HG03066 (cell line): Measurements from ENCODE around the gene SNED1.

Source experiments
- ATAC-seq: cut with Tn5 transposase; IDR thresholded peaks from one replicate; pipeline ENCODE4 v1.9.1; 2021; ENCODE audit warnings: low read depth; ENCODE audit not compliant: unreplicated experiment

SNED1 gene

DNA sequence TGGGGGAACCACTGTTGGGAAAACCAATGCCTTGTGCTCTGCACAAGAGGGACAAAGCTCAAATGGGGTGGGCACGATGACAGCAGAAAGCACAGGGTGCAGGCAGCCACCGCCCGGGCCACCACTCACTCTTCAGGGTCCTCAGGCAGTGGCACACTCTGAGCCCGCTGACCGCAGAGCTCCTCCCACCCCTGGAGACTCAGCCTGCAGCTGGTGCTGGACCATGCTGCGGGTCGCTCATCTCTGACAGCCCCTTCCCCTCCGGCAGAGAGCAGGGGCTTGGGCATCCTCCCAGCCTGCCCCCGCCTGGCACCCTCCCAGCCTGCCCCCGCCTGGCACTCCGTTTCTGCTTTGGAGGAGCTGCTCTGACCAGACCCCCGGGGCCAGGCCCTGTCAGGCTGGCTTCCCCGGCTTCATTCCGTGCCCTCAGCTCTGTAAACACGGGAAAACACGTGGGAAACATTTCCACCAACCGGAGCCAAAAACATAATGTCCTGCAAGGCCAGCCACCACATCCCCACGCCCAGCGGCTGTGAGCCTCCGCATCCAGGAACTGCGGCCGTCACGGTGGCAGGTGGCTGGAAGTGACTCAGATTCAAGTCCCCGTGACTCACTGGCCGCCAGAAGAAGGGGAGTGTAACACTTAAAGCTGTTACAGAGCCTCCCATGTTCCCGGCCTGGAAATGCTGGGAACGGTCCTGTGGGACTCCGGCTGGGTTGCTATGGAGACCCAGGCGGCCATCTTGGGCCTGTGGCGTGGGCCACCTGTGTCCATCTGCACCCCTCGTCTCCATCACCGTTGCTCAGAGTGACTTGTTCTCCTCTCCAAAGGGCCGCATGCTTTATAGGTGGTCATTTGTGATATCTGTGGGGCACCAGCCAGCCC is 6.8 kb upstream of the SNED1 start:
- no peak for ATAC-seq

DNA sequence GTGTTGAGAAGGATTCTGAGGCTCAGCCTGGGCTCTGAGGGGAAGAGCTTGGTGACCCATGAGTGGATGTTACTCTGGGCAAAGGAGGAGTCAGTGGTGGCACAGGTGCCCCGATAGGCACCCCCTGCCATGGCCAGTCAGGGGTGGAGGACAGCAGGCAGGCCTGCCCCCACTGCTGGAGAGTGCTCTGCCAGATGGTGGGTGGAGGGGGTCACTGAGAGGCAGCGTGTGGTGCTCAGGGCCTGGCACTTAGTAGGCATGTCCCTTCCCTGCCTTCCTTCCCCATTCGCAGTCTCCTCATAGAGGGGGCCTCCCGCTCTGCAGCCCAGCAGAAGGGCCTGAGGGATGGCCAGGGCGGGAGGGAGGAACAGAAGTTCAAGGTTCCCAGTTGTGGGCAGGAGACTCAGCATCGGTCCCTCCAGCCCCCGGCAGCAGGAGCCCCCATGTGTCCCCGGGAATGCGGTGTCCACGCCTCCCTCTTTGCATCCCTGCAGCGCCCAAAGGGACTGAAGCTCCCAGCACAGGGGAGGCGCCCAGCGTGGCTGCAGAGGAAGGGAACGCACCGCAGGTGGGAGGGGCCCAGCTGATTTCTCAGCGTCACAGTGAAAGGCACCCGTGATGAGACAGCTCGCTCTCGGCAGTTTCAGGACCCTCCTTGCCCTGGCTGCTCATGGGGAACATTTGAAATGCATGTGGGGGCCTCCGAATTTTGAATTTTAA is 5.7 kb upstream of the SNED1 start:
- ATAC-seq: no peak

DNA sequence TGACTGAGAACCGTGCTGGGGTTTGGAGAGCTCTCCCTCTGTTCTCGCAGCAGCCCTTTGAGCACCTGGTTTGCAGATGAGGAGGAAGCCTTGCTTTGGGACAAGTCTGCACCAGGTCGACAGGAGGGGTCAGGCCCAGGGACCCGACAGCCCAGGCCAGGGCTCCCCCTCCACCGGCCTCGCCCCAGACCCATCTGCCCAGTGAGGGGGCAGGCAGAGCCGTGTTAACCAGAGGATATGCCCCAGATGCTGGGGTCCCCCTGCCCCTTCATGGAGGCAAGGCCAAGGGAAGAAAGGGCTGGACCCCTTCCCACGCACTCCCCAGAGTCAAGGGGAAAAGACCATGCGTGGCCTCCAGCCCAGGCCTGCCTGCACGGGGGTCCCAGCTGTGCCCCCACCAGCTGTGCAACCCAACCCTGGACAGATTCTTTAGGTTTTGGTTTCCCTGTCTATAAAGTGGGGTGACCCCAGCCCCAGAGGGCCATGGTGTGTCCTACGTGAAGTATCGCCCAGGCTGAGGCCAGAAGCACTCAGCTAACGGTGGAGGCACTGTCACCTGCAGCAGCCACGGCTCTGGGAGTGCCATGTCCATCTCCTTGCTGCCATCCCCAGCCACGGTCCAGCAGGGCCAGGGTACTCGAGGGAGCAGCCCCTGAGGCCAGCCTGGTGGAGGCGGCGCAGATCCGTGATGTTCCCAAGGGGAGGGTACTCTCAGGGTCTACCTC is 4.8 kb upstream of the SNED1 start:
- ATAC-seq: no peak

DNA sequence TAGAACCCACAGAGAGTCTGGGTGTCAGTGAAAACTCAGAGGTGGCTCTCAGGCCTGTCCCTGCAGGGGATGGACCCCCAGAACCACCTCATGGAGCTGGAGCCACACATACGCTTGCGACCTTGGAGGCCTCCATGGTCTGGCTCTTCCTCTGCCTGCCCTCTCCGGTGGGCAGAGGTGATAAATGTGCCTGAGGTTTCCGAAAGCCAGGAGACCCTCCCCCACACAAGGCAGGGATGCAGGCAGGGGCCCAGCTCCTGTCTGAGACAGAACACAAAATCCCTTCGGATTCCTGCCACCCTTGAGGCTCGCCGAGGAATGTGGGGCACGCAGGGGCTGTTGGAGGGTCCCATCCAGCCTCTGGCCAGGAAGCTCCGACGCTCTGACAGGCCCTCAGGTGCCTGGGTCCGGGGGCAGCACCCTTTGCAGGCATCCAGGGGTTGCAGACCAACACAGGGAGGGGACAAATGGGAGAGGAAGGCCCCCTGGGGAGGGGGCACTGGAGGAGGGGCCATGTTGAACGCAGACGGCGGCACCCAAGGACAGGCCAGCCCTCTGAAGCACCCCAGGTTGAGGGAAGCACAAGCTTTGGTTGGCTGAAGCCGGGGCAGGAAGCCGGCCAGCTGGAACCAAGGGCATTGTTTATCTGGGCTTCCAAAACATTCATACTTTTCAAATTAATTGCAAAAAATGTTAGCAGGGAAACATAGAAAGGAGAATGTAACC is 4.1 kb upstream of the SNED1 start:
- no peak for ATAC-seq

DNA sequence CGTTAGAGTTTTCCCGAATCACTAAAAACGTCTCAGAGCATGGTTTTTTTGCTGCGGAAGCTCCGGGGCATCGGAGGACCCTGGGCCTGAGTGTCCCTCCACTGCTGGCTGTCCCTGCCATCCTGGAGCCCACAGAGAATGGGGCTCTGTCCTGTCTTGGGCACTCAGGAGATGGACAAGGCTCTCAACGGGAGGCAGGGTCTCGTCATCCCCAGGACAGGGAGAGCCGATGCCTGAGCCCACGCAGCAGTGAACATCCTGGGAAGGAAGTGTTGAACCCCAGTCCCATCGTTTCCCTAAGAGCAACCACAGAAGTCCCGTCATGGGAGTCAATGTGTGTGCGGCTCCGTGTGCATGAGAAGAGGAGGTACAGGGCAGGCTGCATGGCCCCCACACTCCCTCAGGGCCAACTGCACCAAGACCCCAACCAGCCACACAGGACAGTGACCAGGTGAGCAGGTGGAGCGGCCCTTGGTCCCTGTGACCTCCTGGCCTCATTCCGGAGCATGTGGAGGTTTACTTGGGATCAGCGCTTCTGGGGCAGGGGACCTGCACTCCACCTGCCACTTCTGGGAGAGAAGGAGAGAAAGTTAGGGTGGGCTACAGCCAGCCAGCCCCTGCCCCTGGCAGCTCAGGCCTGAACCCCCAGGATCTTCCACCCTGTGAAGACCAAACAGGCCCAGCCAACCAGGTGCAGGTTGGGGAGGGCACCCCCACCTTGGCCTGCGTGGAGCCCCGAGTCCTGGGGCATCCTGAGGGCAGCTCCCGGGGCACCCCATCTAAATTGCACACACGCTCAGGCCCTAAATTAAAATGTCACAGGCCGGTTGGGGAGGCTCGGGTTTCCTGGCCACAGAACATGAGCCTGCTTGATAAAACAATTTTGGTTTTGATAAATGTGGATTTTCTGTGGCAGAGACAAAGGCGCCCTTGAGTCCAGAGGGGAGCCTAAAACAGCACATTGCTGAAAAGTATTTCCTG is 3.1 kb upstream of the SNED1 start:
- ATAC-seq: no peak

DNA sequence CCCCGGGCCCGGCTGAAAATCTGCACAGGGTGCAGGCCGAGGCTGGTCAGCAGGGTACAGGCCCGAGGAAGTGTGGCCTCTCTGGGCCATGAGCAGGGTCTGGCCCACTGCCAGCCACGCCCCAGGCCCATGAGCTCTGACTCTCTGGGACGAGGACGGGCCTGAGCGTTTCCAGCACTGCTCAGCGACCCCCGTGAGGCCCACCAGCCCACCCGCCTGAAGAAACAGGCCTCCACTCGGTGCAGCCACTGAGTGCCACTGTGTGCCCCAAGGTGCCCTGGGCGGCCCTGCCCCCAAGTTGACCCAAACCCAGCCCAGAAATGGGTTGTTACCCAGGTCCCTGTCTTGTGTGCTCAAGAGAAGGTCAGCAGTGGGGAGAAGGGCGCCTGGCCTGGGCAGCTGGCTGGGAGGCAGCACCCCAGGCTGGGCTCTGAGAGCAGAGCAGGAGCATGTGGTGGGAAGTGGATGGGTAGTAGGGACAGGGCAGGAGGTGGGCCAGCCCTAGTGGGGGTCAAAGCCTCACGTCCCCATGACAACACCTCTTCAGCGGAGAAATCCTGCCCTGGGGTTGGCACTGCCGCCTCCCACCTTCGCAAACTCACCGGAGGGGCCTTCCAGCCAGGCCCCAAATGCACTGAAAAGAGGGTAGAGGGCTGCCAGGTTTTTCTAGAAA is 2.1 kb upstream of the SNED1 start:
- ATAC-seq: no peak

DNA sequence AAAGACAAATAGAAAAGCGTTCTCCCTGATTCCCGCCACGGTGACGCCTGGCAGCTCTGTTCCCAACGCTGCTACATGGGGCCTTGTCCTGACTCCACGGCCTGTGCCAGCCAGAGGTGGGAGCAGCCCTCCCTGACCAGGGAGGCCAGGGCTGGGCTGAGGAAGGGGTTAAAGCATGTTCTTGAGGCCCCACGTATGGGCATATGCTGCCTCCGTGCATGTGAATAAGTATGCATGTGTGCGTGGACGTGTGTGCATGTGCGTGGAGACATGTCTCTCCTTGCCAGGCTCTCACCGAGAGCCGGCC is 1.6 kb upstream of the SNED1 start:
- ATAC-seq: no peak

DNA sequence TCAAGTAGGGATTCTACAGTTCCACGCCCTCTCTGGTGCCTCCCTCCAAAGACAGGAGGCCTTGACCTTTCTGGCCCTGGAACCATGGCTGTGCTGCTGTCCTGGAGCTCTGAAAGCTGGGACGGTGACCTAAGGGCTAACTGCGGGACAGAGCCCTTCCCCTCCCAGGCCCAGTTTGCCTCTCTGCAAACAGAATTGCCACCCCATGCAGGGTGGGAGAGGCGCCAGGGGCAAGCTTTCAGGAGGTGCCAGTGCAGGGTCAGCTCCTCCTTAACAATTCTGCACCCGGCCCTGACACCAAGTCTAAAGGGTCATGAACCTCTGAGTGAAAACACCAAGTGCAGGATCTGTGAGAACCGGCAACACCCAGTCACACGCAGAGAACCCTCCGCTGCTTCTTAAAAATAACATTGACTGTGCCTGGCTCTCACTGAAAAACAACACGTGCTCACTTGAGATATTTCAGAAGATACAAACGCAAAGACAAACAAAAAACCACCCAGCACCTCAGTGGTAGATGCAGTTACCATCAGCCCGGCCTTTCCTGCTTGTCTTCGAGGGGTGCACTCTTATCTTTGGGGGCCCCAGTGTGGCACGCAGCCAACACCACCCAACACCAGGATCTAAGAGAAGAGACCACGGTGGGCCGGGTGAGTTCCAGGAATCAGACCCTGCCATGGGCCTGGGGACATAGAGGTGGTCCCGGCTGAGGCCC is 1.1 kb upstream of the SNED1 start:
- no peak for ATAC-seq

DNA sequence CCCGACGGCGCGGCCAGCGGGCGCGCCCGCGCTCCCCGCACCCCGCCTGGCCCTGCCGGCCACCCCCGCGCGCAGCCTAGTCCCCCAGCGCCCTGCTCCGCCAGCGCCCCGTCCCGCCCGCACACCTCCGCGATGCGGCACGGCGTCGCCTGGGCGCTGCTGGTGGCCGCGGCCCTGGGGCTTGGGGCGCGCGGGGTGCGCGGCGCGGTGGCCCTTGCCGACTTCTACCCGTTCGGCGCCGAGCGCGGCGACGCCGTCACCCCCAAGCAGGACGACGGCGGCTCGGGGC is 232 bp downstream of the SNED1 start:
- ATAC-seq: no peak

DNA sequence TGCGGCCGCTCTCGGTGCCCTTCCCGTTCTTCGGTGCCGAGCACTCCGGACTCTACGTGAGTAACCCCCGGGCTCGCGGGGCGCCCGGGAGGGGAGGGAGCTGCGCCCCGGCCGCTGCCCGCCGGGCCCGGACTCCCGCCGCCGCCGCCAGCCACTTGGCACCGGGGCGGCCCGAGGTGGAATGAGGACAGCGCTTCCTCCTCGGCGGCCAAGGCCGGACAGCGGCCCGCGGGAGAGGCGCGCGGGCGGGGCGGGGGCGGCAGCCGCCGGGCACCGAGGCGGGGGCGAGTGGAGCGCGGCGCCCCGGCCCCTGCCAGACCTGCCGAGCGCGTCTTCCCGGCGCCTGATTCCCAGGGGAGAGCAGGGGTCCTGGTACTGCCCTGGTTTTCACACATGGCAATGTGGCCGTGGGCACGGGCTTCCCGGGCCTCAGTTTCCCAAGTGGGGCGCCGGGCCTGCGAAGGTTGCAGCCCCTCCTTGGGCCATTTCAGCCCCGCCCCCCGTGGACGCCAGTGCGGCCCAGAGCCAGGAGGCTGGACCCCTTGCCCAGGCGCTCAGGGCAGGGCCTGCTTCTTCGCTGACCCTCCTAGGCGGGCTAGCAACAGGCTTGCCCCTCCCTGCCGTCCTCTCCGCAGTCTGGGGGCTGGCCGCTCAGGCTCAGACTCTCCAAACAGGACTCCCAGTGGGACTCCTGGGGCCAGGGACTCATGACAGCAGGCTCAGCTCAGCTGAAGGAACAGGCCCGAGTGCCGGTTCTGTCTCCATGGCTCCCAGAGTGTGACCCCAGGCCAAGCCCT is 775 bp downstream of the SNED1 start:
- no peak for ATAC-seq

DNA sequence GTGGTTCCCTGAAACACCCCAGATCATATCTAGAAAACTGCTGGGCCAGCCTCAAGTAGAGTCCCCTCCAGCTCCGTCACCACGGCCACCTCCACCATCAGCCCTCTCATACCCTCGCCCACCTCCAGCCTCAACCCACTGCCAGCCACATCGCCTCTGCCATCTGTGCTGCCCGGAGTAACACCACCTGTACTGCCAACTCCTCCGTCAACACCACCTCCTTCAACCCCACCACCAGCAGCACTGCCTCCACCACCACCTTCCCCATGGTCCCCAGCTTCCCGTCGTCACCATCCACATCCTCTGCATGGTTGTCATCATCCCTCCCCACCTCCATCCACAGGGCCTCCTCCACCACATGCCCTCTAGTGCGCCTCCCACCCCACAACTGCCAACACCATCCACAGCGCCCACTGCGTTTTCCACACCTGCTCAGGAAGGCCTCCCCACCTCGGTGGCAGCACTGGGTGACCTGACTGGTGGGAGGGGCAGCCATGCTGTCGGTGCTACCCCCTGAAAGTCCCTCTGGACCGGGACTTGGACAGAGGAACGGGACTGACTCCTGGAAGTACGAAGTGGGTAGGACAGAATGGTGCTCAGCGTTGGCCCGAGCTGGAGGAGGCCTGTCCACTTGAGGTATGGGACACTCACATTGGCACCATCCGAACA is 1.6 kb downstream of the SNED1 start:
- no peak for ATAC-seq

DNA sequence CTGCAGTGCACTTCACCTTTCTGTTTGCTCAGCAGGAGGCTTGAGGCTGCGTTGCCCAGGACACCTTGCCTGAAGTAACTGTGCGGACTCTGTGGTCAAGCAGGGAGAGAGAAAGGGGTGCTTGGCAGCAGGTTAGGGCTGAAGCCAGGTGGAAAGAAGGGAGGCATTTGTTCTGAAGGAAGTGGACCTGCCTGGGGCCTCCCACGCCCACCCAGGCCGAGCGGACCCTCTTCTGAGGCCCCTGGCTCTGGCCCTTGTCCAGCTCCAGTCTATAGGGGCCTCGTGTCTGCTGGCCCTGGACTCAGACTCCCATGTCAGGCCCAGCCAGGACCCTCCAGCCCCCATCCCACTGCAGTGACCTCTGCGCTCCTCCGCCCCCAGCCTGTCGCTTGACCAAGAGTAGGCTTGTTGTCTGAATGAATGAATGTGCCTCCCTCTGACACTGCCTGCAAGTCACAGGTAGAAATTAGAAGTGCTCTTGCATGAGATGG is 2.5 kb downstream of the SNED1 start:
- no peak for ATAC-seq

DNA sequence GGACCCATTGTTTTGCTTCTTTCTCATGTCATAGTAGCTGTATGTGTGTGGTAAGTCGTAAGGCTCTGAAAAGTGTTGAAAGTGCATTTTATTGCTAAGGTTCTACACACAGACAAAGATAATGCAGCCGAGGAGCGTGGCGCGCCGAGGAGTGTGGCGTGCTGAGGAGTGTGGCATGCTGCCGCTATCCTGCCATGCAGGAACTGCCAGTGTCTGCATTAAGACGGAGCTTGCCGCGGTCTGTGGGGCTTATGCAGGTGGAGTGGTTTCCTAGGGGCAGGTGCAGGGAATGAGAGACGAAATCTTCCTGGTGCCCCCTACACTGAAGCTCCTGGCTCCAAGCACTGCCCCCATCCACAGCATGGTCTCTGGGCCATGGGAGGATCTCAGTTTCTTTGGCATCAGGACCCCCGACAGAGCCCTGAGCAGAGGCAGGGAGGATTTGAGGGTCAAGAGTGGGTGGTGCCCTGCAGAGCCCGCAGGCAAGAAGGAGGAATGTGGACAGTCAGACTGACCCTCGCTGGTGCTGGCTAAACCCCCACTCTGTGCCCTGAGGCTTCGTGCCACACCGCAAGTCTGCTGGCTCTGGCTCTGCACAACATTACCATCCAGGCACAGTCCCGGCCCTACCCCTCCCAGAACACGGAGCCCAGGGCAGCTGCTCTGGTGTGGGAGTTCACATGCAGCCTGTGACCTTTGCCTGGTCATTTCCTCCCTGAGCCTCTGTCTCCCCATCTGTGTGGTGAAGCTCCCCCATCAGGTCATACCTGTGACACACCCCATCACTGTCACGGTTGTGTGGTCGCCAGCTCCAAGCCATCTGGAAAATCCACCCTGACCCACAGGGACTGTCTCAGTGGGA is 3.2 kb downstream of the SNED1 start:
- ATAC-seq: no peak

DNA sequence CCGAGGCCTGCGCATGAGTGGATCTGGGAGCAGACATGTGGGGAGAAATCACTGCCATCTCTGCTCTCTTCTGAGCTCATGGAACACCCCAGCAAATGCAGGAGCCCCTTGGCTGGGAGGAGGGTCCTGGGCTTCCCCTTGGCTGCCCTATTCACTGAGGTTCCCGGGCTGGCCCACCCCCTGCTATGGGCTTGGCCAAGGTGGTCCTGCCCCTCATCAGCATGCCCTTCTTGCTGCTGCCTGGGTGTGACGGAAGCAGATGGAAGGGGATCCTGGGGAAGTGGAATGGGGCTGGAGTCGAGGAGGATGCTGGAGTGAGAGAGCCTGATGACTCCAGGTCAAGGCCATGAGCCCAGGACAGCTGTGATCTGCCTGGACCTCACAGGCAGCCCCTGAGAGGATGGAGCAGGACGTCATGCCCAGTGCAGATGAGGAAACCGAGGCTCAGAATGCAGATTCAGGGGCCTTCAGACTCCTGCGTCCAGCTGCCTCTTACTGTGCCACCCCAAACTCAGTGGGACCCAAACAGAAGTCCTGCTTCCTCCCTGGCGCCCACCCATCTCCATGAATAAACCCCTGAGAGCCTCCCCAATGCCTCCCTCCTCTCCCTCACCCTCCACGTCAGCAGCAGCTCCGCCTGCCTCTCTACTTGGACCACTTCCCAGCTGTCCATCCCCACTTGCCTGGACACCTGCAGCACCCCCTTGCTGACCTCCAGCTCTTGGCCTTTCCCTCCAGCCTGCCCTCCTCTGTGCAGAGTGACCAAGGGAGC is 4.0 kb downstream of the SNED1 start:
- no peak for ATAC-seq

DNA sequence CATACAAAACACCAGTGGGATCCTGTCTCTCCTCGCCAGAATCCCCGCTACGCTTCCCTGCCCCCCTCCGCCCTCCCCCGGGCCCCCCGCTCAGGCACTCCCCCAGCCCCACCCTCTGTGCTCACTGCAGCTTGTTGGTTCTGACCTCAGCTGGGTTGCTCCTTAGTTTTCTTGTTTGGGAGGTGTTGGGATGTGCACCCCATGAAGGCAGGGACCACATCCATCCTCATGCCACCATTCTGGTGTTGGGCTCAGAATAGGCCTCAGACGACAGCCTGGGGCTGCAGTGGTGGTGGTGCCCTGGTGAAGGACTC is 4.6 kb downstream of the SNED1 start:
- no peak for ATAC-seq

DNA sequence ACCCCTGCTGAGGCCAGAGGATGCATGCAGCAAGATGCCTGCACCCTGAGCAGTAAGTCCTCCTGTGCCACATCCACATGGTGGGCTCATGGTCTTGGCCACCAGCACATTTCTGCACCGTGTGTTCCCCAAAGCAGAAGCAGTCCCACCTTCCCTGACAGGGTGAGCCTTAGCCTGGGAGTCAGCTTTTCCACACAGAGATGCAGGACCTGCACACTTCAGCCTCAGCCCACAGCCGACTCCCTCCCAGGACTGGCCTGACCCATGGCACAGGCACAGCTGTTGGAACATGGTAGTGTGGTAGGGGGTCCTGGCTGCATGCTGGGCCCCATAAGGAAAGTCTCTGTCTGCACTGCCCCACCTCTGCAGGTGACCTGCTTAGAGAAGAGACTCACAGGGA is 5.0 kb downstream of the SNED1 start:
- ATAC-seq: no peak
